ENCODE results near the gene STRIP2.

GRCh38 chr7:129496653-129497052, 62.4 kb downstream of the STRIP2 start:
- no peak for TF ChIP-seq UBTF (CRISPR knock-in tag; IDR thresholded peaks at IDR 0.05)
- TF ChIP-seq CEBPG (CRISPR knock-in tag; IDR thresholded peaks at IDR 0.05), result no peak
- no peak for TF ChIP-seq RFX1 (IDR thresholded peaks at IDR 0.05)
- no peak for TF ChIP-seq USF2 (IDR thresholded peaks at IDR 0.05; ENCODE audit: low read depth, low read length)
- no peak for TF ChIP-seq USF2 (CRISPR knock-in tag; IDR thresholded peaks at IDR 0.05; ENCODE audit: borderline replicate concordance)
- TF ChIP-seq ZZZ3 (CRISPR knock-in tag; IDR thresholded peaks at IDR 0.05; ENCODE audit: borderline replicate concordance), result no peak
- no peak for TF ChIP-seq YY1 (IDR thresholded peaks at IDR 0.05; ENCODE audit: insufficient read depth, insufficient replicate concordance, low read depth, low read length)
